ENCODE results near the gene HRH3.

The HRH3 gene

GRCh38 chr20:62174021-62174804 is 45.9 kb downstream of the HRH3 start:
- DNase-seq: no peak

GRCh38 chr20:62172666-62173065 is 47.4 kb downstream of the HRH3 start:
- DNase-seq: no peak

DNA sequence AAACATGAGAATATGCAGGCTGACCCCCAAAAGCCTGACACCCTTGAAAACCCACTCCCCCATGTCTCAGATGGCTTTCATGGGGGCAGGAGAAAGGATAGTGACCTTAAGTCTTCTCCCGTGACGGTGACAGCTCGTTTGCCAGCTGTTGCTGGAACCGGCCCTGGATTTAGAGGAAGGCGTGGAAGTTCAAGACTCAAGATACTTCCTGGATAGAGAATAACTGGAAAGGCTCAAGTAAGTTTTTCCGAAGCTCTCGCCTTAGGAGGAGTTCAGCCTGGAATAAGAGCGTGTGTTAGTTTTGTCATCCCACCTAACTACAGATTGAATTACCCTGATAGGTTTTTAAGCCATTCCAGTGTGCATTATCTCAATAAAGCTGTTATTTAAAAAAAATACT is 48.8 kb downstream of the HRH3 start:
- no peak for DNase-seq

GRCh38 chr20:62170536-62170935 is 49.5 kb downstream of the HRH3 start:
- DNase-seq: no peak

DNA sequence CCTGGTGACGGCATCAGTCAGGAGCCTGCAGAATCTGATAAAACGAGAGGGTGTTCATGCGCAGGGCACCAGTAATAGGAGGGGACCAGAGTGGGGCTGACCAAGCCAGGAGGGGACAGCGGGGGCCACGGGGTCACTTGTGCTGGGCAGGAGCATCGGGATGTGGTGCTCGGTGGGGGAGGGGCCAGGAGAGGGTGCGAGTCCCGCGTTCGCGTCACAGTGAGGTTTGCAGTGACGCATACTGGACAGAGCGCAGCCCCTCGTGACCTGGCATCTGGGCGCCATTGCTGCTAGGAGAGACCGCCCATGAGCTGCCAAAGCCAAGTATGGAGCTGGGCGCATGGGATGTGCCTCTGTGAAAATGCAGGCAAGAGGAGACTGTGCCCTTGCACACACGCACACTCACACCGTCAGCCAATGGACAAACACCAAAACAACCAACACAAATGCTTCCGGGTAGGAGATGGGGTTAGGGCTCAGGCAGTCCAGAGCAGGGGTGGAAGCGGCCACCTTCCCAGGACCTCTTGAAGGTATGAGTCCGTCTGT is 51.1 kb downstream of the HRH3 start:
- no peak for DNase-seq

DNA sequence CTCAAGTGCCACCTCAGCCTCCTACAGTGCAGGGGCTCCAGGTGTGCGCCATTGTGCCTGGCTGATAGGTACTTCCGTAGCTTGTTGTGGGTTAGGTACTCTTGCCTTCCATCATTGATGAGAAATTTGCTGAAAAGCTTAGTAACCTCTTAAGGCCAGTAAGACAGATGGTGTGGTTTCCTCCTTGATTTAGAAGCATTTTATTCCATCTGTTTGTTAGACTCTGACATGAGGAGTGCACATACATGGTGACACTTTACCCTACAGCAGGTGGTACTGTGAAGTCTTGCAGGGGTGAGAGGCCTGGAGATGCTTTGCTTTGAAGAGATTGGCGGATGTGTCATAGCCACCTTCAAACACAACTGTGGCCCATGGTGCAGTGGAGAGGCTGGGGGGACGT is 52.0 kb downstream of the HRH3 start:
- no peak for DNase-seq

DNA sequence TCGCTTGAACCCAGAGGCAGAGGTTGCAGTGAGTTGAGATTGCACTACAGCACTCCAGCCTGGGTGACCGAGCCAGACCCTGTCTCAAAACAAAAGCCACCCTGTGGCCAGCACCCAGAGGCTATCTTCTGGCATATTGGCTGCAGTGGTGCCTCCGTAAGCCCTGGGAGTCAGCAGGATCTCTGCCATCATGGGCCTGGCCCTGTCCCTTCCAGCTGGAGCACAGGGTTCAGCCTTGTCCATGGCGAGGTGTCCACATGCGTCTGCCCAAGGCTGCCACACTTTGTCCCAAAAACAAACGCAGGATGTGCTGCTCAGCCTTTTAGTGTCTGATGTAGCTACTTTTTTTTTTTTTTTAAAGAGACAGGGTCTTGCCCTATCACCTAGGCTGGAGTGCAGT is 52.6 kb downstream of the HRH3 start:
- no peak for DNase-seq

DNA sequence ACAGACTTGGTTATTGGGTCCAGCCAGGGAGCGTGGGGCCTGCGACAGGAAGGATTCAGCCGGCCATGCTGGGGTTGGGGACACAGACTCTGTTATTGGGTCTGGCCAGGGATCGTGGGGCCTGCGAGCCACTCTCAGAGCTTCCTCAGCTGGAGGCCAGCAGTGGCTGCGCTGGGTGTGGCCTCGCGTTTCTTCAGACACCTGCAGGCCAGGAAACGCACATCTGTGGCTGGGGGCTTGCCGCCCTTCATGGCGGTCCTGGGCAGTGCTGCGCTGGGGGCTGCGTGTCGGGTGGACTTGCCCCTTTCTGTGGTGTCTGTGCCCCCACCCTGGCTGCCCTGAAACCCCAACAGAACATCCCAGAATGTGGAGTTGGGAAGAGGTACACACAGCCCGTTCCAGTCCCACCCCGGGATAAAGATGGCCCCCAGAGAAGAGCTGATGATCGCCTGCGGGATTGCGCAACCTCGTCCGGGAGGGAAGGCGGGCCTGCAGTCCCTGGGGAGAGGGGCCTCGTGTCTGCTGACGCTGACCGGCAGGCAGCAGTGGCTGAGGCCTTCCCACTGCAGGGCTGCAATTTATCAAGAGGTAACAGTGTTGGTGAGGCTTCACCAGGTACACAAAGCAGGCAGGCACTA is 54.2 kb downstream of the HRH3 start:
- DNase-seq: no peak
